HG03025 (cell line): Measurements from ENCODE around the gene RFXANK.
"Not testable (repeated sequence)": the region's sequence is repeated elsewhere in the genome, so short reads cannot be mapped to it uniquely, and the experiment has no call there.

Source experiments
- ATAC-seq: cut with Tn5 transposase; IDR thresholded peaks from one replicate; pipeline ENCODE4 v1.9.1; 2021; ENCODE audit warnings: mild to moderate bottlenecking, moderate library complexity; ENCODE audit not compliant: unreplicated experiment, low FRiP score

RFXANK gene

GRCh38 chr19:19204181-19204580 lies 12.1 kb downstream of the RFXANK start:
- no peak for ATAC-seq

- no peak for ATAC-seq
These were observed 13.7 kb downstream of the RFXANK start for GRCh38 chr19:19205416-19206410.

- no peak for ATAC-seq
These were observed 14.9 kb downstream of the RFXANK start for GRCh38 chr19:19206938-19207337.

- ATAC-seq: no peak
These were observed 15.8 kb downstream of the RFXANK start for GRCh38 chr19:19207637-19208572.

GRCh38 chr19:19209372-19209771 lies 17.3 kb downstream of the RFXANK start:
- no peak for ATAC-seq

GRCh38 chr19:19211499-19212420 lies 19.7 kb downstream of the RFXANK start, which contains the start of gene NCAN:
NCAN (plus strand) TSS chr19:19211958; CDS start chr19:19216954, 4,996 bp downstream.
- ATAC-seq: no peak

GRCh38 chr19:19212916-19213315 lies 20.9 kb downstream of the RFXANK start:
- ATAC-seq: no peak

- ATAC-seq: no peak
These were observed 21.5 kb downstream of the RFXANK start for GRCh38 chr19:19213426-19214158.

- ATAC-seq: no peak
These were observed 22.1 kb downstream of the RFXANK start for GRCh38 chr19:19214159-19214490.

GRCh38 chr19:19214892-19215291 lies 22.8 kb downstream of the RFXANK start:
- ATAC-seq: no peak

GRCh38 chr19:19215792-19216191 lies 23.7 kb downstream of the RFXANK start:
- ATAC-seq: no peak

GRCh38 chr19:19217099-19217498 lies 25.0 kb downstream of the RFXANK start:
- ATAC-seq: no peak

GRCh38 chr19:19218911-19219310 lies 26.9 kb downstream of the RFXANK start:
- ATAC-seq: no peak

GRCh38 chr19:19221000-19221399 lies 28.9 kb downstream of the RFXANK start:
- not testable (repeated sequence) for ATAC-seq

- no peak for ATAC-seq
These were observed 31.0 kb downstream of the RFXANK start for GRCh38 chr19:19223060-19223459.

- ATAC-seq: no peak
These were observed 31.6 kb downstream of the RFXANK start for GRCh38 chr19:19223636-19224035.

- no peak for ATAC-seq
These were observed 32.2 kb downstream of the RFXANK start for GRCh38 chr19:19224150-19224851.

- no peak for ATAC-seq
These were observed 32.9 kb downstream of the RFXANK start for GRCh38 chr19:19224852-19225494.
